SK-N-SH (cell line): Measurements from ENCODE around the gene PPP3CA.

Source experiments
- CHD2 ChIP-seq: fragments of 150-350 bp; IDR thresholded peaks from 2 replicates; pipeline ENCODE4 v1.6.1; 2018; ENCODE audit warnings: low read length; ENCODE audit not compliant: partially characterized antibody
- EP300 ChIP-seq, 2 experiments: IDR thresholded peaks; 2 replicates each; pipeline versions ENCODE4 v1.4.0 to v1.6.1; 2012; ENCODE audit warnings: borderline replicate concordance in 1 of 2, low read depth in 1 of 2, low read length in 1 of 2
- EZH2phosphoT487 ChIP-seq: fragments of 200-600 bp; sonication (generic); IDR thresholded peaks from 2 replicates; pipeline ENCODE4 v1.6.1; 2017; ENCODE audit warnings: low read depth, mixed run types, mild to moderate bottlenecking, antibody characterized with exemption, moderate library complexity, borderline replicate concordance
- GABPA ChIP-seq: IDR thresholded peaks from 2 replicates; pipeline ENCODE4 v1.4.0; 2012; ENCODE audit warnings: low read depth, mild to moderate bottlenecking
- JUND ChIP-seq: IDR thresholded peaks from 2 replicates; pipeline ENCODE4 v1.4.0; 2012
- POLR2AphosphoS5 ChIP-seq: IDR thresholded peaks from 2 replicates; pipeline ENCODE4 v1.6.1; 2012; ENCODE audit warnings: low read depth, low read length
- RAD21 ChIP-seq: IDR thresholded peaks from 2 replicates; pipeline ENCODE4 v1.6.1; 2012; ENCODE audit warnings: mild to moderate bottlenecking, low read length
- RCOR1 ChIP-seq: fragments of 150-350 bp; IDR thresholded peaks from 2 replicates; pipeline ENCODE4 v1.6.1; 2017; ENCODE audit warnings: antibody characterized with exemption, low read length
- RFX5 ChIP-seq: IDR thresholded peaks from 2 replicates; pipeline ENCODE4 v1.6.1; 2012; ENCODE audit warnings: mild to moderate bottlenecking, improper control_type of control experiment, low read length
- TCF12 ChIP-seq: IDR thresholded peaks from 2 replicates; pipeline ENCODE4 v1.4.0; 2012
- TF ChIP-seq, protein P1 (sequence below): fragments of 200-600 bp; sonication (generic); IDR thresholded peaks from 2 replicates; pipeline ENCODE4 v1.6.1; 2017; ENCODE audit warnings: antibody characterized with exemption, mild to moderate bottlenecking, moderate library complexity
- TF ChIP-seq, protein P2 (sequence below): IDR thresholded peaks from 2 replicates; pipeline ENCODE4 v1.4.0; 2012; ENCODE audit warnings: low read depth
- TF ChIP-seq, protein P3 (sequence below): IDR thresholded peaks from 2 replicates; pipeline ENCODE4 v1.6.1; 2012; ENCODE audit warnings: mild to moderate bottlenecking, low read depth, low read length, moderate library complexity

DNA sequence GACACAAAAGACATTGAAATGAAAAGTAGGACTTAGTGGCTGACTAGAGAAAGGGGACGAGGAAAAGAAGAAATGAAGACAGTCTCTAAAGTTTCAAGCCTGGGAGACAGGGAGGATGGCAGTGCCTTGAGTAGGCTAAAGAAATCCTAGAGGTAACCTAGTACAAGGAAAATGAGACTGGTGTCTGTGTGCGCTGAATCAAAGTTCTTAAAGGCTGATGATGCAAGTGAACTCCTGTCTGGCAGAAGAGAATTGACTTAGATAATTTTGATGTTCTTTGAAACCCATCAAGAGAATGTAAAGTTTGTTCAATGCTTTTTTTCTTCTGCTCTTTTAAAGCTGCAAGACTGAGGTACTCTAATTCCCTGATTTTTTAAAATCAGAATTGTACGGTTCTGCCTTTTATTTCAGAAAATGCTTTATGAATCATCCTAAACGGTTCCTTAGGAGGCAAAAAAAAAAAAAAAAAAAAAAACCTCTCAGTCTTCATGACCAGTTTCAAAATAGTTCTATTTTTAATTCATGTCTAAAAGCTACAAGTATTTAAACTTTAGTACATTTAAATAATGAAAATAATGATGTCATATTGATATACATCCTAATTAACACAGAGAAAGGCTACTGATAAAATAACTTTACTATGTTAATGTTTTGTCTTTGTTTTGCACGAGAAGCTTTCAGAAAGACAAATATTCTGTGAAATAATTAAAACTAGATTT lies 189.8 kb downstream of the PPP3CA start:
- TF ChIP-seq RFX5 (no peak), EZH2phosphoT487 (no peak), POLR2AphosphoS5 (no peak), EP300 (IDR thresholded peaks at IDR 0.05; ENCODE audit: borderline replicate concordance in 1 of 2, low read depth in 1 of 2, low read length in 1 of 2) (no peak), RCOR1 (no peak), TCF12 (no peak), CHD2 (no peak), JUND (no peak), RAD21 (no peak), GABPA (no peak)
- TF ChIP-seq, protein P1, sequence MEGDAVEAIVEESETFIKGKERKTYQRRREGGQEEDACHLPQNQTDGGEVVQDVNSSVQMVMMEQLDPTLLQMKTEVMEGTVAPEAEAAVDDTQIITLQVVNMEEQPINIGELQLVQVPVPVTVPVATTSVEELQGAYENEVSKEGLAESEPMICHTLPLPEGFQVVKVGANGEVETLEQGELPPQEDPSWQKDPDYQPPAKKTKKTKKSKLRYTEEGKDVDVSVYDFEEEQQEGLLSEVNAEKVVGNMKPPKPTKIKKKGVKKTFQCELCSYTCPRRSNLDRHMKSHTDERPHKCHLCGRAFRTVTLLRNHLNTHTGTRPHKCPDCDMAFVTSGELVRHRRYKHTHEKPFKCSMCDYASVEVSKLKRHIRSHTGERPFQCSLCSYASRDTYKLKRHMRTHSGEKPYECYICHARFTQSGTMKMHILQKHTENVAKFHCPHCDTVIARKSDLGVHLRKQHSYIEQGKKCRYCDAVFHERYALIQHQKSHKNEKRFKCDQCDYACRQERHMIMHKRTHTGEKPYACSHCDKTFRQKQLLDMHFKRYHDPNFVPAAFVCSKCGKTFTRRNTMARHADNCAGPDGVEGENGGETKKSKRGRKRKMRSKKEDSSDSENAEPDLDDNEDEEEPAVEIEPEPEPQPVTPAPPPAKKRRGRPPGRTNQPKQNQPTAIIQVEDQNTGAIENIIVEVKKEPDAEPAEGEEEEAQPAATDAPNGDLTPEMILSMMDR = no peak
- TF ChIP-seq, protein P2, sequence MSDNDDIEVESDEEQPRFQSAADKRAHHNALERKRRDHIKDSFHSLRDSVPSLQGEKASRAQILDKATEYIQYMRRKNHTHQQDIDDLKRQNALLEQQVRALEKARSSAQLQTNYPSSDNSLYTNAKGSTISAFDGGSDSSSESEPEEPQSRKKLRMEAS = no peak
- TF ChIP-seq, protein P3, sequence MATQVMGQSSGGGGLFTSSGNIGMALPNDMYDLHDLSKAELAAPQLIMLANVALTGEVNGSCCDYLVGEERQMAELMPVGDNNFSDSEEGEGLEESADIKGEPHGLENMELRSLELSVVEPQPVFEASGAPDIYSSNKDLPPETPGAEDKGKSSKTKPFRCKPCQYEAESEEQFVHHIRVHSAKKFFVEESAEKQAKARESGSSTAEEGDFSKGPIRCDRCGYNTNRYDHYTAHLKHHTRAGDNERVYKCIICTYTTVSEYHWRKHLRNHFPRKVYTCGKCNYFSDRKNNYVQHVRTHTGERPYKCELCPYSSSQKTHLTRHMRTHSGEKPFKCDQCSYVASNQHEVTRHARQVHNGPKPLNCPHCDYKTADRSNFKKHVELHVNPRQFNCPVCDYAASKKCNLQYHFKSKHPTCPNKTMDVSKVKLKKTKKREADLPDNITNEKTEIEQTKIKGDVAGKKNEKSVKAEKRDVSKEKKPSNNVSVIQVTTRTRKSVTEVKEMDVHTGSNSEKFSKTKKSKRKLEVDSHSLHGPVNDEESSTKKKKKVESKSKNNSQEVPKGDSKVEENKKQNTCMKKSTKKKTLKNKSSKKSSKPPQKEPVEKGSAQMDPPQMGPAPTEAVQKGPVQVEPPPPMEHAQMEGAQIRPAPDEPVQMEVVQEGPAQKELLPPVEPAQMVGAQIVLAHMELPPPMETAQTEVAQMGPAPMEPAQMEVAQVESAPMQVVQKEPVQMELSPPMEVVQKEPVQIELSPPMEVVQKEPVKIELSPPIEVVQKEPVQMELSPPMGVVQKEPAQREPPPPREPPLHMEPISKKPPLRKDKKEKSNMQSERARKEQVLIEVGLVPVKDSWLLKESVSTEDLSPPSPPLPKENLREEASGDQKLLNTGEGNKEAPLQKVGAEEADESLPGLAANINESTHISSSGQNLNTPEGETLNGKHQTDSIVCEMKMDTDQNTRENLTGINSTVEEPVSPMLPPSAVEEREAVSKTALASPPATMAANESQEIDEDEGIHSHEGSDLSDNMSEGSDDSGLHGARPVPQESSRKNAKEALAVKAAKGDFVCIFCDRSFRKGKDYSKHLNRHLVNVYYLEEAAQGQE = no peak
